GM21619 (cell line): ENCODE results near the gene CDH8.
"Not testable (repeated sequence)": the region's sequence is repeated elsewhere in the genome, so short reads cannot be mapped to it uniquely, and the experiment has no call there.

Source experiments
- ATAC-seq: cut with Tn5 transposase; IDR thresholded peaks from one replicate; pipeline ENCODE4 v1.9.1; 2021; ENCODE audit not compliant: unreplicated experiment

CDH8 gene

GRCh38 chr16:61797296-61797795 lies 238.9 kb downstream of the CDH8 start:
- ATAC-seq = no peak

- ATAC-seq = no peak
Observed at GRCh38 chr16:61792194-61792909, 243.9 kb downstream of the CDH8 start.

GRCh38 chr16:61791464-61791863 lies 244.8 kb downstream of the CDH8 start:
- no peak for ATAC-seq

- ATAC-seq = not testable (repeated sequence)
Observed at GRCh38 chr16:61781855-61782254, 254.4 kb downstream of the CDH8 start.

GRCh38 chr16:61780161-61780560 lies 256.1 kb downstream of the CDH8 start:
- no peak for ATAC-seq

GRCh38 chr16:61770301-61770700 lies 265.9 kb downstream of the CDH8 start:
- ATAC-seq = no peak

GRCh38 chr16:61763991-61764390 lies 272.2 kb downstream of the CDH8 start:
- ATAC-seq = no peak

GRCh38 chr16:61763013-61763412 lies 273.2 kb downstream of the CDH8 start:
- no peak for ATAC-seq

GRCh38 chr16:61730997-61731396 lies 305.2 kb downstream of the CDH8 start:
- ATAC-seq = no peak

GRCh38 chr16:61726701-61727100 lies 309.5 kb downstream of the CDH8 start:
- ATAC-seq = no peak

GRCh38 chr16:61726125-61726524 lies 310.1 kb downstream of the CDH8 start:
- no peak for ATAC-seq

- ATAC-seq = no peak
Observed at GRCh38 chr16:61721544-61721943, 314.7 kb downstream of the CDH8 start.

GRCh38 chr16:61715393-61715792 lies 320.8 kb downstream of the CDH8 start:
- ATAC-seq = no peak

- no peak for ATAC-seq
Observed at GRCh38 chr16:61713787-61714186, 322.5 kb downstream of the CDH8 start.

- not testable (repeated sequence) for ATAC-seq
Observed at GRCh38 chr16:61699640-61700039, 336.6 kb downstream of the CDH8 start.

- ATAC-seq = no peak
Observed at GRCh38 chr16:61684541-61684940, 351.7 kb downstream of the CDH8 start.

- ATAC-seq = no peak
Observed at GRCh38 chr16:61681673-61682072, 354.6 kb downstream of the CDH8 start.

GRCh38 chr16:61681124-61681523 lies 355.1 kb downstream of the CDH8 start:
- ATAC-seq = no peak

- ATAC-seq = no peak
Observed at GRCh38 chr16:61678182-61678581, 358.1 kb downstream of the CDH8 start.

- no peak for ATAC-seq
Observed at GRCh38 chr16:61677776-61678175, 358.5 kb downstream of the CDH8 start.

- no peak for ATAC-seq
Observed at GRCh38 chr16:61676740-61677139, 359.5 kb downstream of the CDH8 start.

GRCh38 chr16:61671161-61671560 lies 365.1 kb downstream of the CDH8 start:
- ATAC-seq = no peak

GRCh38 chr16:61665512-61665911 lies 370.7 kb downstream of the CDH8 start:
- no peak for ATAC-seq
